HG02588 (cell line): ENCODE measurements around the gene HOXB13.
"Not testable (repeated sequence)": the region's sequence is repeated elsewhere in the genome, so short reads cannot be mapped to it uniquely, and the experiment has no call there.

Experiments used
- ATAC-seq: cut with Tn5 transposase; IDR thresholded peaks from one replicate; pipeline ENCODE4 v1.9.1; 2021; ENCODE audit warnings: mild to moderate bottlenecking, moderate library complexity; ENCODE audit not compliant: unreplicated experiment

The HOXB13 gene

DNA sequence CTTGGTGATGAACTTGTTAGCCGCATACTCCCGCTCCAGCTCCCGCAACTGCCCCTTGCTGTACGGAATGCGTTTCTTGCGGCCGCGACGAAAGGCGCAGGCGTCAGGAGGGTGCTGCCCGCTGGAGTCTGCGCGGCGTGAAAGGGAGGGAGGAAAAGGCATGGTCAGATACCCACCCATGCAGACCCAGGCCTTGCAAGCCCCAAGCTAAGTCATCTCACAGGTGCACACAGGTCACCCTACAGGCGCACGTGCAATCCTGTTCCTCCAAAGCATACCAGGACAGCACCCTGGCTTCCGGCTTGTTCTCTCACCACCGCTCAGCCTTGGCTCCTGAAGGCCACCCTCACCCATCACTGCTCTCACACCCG, 1.6 kb downstream of the HOXB13 start:
- no peak for ATAC-seq

DNA sequence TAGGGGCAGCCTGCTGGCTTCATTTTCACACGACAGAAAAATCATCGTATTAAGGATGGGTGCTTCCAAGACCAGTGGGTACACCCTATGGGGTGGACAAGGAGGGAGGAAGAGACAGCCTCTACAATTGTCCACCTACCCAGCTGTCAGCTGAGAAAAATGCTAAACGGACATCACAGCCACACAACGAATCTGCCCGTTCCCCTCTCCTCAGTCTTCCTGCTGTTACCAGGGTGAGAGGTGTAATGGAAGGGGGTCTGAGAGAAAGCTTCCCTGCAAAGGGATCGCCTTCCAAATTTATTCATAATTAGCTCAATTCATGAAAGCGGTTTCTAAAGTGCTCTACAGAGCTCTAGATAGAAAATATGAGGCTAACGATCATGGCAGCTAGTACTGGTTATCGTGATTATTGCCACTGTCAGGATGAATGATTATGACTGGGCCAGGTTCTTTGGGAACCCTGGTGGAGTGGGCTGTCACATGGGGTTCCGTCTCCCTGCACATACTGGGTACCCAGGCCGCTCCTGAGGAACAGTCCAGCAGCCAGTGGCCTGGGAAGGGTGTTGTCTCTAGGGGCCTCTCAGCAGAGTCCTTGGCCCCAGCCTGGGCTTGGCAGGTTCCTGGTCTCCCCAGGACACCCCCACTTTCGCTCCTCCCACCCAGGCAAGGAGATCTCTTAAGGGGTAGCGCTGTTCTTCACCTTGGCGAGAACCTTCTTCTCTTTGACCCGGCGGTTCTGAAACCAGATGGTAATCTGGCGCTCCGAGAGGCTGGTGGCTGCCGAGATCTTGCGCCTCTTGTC, 2.2 kb downstream of the HOXB13 start:
- ATAC-seq = no peak

DNA sequence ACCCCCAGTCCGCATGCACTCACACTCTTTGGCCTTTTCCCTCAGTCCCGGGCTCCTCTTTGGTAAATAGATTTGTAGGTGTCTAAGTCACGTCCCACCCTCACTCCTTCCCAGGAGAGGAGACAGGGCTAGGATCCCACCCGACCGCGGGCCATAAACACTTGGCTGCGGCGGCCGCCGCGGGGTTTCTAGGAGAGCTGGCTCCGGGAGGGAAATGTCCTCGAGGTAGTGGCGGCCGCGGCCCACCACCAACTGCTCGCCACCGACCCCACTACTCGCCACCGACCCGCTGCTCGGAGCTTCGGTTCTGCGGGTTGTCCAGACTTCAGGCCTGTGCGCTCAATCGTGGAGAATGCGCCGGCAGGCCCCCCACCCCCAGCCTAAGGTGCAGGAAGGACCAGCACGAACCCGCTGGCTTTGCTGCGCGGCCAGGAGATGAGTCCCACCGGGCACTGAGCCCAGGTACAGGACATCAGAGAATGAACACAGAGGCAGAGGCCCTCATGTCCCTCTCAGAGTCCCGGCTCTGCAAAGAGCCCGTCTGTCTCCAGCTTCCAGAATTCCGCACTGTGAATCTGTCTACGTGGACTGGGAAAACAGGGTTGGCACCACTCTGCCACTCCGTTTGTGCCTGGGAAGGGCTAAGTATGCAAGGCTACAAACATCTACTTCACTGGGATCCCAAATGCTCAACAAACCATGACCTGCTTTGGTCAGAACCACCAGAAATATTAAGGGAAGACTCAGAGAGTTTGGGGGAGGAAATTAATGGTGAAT, 3.1 kb downstream of the HOXB13 start:
- no peak for ATAC-seq

DNA sequence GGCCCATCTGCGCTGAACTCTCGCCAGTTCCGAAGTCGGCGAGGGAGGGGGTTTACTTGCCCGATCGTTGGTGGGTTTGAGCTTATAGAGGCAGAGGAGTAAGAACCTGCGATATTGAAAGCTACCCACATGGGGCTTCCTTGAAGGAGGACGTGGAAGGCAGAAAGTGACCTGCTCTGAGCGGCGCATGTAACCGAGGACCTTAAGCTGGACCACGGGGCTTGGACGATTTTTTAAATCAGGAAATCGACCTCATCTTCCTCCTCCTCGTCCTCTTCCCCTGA, 3.6 kb downstream of the HOXB13 start:
- ATAC-seq = no peak

DNA sequence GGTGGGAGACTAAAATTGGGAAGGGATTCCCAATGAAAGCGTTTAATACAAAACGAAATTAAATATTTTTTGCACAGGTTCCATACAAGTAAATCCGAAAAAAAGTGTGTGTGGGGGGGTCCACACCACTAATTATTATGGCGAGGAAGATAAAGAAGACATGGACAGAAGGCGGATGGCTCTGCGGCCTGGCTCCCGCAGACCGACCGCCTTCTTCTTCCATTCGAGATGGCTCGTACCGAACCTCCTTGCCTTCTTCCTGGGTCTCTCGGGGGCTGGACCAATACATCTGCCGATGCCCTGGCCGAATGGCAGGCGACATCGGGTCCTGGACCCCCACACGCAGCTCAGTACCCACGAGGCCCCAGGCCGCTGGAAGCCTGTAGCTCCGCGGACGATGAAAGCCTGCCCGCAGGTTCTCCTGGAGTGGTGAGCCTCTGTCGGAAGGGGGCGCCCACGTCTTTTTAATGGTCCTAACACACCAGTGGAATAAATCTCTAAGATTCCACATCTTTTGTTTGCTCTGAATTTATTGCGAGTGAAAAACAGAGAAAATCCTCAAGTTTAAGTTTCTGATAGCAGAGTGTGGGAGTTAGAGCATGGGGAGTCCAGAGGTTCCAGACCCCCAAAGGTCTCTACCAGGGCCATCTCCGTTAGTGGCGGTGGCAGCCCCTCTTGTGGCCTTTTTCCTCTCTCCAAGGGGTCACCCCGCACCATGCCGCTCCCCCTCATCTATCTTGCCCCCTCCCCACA, 4.1 kb downstream of the HOXB13 start:
- no peak for ATAC-seq

DNA sequence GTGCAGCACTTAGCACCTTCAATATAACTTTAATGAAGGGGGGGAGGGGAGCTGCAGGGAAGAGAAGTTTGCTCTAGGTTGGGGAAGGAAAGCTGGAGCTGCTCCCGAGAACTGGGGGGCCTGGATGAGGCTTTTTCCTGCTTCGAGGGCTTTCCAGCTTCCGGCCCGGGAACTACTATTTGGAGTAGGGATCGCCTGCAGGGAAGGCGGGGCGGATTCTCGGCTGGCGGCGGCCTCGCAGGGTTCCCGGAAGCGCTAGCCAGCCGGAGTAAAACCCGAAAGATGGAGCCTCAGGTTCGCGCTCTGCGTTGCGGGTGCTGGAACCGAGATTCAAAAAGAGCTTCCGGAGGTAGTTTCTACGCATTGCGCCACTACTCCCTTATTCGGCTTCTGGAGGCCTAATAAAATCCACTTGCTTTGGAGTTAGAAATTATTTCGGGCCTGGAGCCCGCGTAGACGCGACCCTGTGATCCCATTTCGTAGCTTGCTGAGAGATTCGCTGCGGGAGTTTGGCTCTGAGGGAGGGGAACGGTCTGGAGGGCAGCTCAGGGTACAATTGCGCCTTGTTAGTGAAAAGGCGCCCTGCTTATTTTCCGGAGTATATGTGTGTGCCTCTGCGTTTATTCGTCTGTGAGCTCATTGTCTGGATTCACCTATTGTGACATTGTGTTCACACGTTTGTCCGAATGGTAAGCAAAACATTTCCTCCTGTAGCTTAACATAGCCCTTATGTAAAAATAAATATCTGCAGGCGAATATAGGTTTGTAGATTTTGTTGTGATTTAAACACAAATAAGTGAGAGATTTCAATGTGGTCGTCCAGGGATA, 4.9 kb downstream of the HOXB13 start:
- no peak for ATAC-seq

DNA sequence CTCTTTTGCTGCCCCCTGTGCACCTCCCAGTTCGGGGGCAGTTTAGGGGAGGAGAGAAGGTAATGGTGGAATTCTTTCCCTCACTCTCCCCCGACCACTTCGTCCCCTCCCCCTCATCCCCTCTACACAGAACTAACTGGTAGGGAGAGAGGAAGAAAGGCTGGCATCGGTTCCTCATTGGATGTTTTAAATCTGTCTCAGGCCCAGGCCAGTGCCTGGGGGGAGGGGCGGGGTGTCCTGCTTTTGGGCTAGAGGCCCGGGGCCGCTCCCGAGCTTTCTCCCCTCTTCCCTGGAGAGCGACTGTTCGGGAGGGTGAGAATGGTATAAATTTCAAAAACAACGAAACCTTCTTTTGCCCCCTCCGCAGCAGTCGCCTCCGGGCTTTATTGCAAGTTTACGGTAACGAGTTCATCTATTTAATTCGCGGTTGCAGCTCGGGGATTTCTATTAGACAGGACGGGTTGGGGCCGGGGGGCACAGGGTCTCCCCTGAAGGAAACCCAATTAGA, 5.6 kb downstream of the HOXB13 start, which contains the start of gene PRAC2:
PRAC2 (plus strand) TSS at position 271 of the 508 bp plus-strand sequence. CDS start 1,226 bp downstream, outside the sequence.
- no peak for ATAC-seq

DNA sequence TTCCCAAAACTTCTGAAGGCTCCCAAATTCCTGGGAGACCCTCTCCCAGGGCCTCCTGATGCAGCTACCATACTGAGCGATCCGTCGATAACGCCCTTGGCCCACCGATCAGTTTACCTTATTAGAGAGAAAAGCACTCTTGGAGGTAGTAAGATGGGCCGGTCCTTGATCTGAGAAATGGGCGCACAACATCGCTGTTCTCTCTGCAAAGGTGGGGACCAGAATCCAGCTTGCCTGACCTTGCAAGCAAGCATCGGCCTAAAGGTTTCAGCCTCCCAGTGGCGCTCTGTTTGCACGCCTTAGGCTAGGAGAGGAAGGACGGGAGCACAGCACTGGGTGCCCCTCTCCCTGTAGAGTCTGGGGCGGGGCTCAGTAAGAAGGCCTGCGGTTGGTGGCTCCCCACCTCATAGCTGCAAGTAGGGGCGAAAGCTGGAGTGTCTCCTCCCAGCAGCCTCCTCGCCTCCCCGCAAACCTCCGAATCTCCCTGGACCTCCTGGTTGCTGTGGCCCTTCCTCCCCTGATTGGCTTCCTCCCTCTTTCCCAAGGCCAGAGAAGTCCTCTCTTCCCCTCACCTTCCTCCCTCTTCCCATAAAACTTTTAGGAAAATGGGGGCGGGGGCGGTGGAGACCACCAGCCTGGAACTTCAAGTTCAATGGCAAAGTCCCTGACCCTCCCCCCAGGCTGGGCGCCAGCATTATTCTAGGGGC, 6.2 kb downstream of the HOXB13 start, which contains the start of gene PRAC1:
PRAC1 (minus strand) TSS at position 318 of the 707 bp plus-strand sequence; CDS start at position 192, 126 bp downstream.
- no peak for ATAC-seq

DNA sequence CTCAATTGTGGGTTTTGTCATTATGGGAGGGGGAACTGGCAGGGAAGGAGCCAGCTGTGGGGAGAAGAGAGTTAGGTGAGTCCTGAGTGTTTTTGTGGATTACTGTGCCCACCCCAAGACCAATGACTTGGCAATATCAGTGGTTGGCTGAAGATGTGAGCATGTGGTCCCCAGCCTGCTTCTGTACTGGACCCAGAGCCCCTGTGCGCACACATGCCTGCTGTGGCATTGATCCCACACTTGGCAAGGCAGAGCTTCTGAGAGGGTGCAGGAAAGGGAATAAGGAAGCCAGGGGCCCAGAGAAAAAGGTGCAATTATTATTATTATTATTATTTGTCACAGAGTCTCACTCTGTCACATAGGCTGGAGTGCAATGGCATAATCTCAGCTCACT, 7.5 kb downstream of the HOXB13 start:
- no peak for ATAC-seq

DNA sequence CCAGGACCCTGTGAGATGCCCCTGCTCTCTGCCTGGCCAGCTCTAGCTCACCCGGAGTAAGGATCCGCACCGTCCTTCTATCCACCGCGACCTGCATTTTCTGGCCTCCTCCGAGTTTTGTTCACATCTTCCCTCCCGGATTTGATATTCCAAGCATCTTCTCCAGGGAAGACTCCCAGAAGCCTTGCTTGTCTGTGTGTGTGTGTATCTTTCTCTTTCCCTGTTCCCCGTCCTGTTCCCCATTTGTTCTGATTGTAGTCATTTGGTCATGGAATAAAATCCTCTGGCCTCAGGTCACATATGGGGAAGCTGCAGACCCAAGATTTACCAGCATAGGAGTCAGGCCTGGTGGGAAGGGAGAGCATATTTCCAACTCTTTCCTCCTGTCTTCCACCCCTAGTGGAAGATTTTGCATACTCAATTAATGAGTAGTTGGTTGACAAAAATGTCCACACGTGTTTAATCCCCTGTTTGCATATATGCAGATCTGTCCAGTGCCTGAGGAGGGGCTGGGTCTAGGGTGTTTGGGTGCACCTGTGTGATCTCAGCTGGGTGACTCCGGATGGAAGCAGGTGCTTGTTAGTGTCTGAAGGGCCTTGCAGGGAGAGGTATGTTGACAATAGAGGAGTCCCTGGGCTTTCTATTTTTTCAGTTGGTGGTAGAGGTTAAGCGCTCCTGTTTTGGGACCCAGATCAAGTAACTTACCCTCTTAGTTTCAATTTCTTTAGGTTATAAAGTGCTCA, 8.1 kb downstream of the HOXB13 start:
- no peak for ATAC-seq

DNA sequence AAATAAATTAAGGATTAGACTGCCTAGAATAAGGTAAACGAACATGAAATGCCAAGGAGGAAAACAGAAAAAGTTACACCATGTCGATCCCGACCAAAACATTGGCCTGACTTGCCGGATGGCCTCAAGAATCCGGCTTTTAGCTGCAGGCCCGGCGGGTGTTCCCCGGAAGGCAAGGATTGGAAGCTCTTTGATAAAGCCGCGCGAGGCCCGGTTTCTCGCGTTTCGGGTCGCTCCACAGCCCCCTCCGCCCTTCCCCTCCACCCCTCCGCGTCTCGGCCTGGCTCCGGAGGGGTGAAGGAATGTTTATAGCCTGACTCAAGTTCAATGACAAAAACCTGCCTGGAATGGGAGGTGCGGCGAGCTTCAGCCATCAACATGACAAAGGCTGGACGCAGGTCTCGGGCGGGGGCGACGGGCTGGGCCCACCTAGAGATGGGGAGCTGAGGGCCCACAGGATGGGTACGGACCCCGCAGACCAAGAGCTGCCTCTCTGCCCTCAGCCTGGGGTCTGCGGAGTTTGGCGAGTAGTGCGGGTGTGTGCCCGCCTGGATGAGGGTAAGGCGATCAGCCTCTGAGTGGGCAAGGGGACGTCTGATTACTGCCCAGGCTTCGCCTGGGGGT, 8.8 kb downstream of the HOXB13 start:
- ATAC-seq = no peak

DNA sequence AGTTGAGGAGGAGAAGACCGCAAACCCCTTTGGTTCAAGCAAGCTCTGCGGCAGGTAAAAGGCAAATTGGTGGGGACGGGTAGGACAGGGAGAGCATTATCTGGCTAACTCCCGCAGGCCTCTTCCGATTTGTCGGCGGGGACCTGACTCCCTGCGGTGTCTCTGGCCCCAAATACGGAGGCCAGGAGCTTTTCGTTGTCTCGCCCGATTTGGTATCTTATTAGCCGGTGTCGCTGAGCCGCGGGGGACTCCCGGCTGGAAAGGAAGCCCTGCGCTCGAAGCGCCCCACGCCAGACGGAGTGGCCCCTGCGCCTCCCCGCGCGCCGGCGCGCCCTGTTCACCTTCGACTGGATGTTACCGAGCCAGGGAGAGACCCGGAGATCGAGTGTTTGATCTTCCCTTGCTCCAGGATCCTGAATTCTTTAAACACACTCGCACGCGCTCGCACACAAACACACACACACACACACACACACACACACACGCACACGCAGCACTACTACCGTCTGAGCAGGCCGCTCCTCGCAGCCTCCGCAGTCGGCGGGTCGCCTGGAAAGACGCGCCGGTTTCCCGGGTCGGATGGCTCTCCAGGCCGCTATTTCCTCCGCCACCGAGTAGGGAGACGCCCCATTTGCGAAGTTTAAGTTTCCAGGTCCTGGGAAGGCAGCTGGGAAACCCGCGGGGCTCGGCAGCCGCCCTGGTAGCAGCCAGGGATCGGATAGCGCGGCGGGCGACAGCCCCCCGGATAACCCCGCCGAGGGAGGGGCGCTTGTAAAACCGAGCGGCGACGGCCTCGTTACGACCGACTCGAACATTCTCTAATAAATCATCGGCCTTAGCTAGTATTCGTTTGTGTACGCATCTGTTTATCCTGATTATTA, 9.5 kb downstream of the HOXB13 start:
- ATAC-seq = no peak

DNA sequence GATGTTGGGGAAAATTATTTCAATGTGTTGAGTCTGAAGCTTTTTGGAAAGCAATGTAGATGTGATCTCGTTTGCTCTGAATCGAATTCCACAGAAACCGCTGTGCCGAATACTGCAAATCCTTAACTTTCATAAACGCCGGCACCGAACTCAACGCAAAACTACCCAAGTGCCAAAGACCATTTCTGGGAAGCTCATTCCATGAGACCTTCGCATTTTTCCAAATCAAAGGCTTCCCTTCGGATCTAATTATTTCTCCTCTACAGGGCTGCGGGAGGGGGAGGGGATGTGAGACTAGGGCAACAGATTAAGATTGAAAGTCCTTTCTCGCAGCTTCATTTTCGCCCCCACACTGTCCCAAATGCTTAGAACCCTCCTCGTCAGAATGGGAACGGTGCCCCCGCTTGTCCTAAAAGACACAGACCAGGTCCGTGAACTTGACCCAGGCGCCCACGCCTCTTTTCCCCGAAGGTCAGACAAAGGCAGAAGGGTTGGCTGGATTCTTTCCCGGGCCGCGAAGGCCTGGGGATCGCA, 10.3 kb downstream of the HOXB13 start:
- ATAC-seq = no peak

DNA sequence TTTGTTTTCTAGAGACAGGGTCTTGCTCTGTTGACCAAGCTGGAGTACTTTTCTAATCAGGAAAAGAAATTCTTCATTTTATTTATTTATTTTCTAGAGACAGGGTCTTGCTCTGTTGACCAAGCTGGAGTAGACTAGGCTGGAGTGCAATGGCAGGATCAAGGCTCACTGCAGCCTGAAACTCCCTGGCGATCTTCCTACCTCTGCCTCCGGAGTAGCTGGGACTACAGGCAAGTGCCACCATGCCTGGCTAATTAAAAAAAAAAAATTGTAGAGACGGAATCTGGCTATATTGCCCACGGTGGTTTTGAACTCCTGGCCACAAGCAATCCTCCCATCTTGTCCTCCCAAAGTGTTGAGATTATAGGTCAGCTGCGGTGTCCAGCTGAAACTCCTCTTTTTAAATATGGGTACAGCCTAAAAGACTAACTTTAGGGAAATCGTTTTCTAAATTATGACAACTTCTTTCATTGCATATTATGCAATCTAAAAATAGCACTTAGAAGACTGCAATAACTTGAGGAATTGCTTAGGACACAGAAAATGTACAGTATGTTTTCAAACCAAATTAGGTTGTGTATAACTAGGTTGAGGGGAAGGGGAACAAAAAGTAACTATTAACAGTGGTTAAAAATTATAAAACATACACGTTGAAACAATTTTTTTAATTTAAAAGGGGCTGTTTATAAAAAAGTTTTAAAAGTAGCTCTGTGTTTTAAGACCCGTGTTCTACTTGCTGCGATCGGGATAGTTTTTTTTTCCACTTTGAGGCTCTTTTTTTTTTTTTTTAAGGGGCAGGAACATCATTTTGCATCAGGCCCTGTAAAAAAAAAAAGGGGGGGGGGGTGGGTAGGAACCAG, 11.0 kb downstream of the HOXB13 start:
- no peak for ATAC-seq

DNA sequence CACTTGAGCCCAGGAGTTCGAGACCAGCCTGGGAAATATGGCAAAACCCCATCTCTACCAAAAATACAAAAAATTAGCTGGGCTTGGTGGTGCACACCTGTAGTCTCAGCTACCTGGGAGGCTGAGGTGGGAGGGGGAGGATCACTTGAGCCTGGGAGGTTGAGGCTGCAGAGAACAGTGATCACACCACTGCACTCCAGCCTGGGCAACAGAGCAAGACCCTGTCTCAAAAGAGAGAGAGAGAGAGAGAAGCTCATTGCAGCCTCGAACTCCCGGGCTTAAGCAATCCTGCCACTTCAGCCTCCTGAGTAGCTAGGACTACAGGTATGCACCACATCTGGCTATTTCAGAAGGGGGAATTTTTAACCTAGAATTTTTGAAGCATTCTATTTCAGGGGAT, 12.0 kb downstream of the HOXB13 start:
- not testable (repeated sequence) for ATAC-seq
